ENCODE data around the gene AP5Z1.
"Not testable (repeated sequence)": the region's sequence is repeated elsewhere in the genome, so short reads cannot be mapped to it uniquely, and the experiment has no call there.

AP5Z1 gene

GRCh38 chr7:4800926-4801838 is 25.8 kb downstream of the AP5Z1 start:
- H3K27ac ChIP-seq (ENCODE audit: low read length) = no peak overlapping the region
- TF ChIP-seq CTCF (IDR thresholded peaks at IDR 0.05; ENCODE audit: borderline replicate concordance, extremely low read depth, low read length, poor library complexity, severe bottlenecking) (no peak), EZH2 (IDR thresholded peaks at IDR 0.05; ENCODE audit: borderline replicate concordance, low read depth, low read length, severe bottlenecking) (no peak)
- H3K27me3 ChIP-seq (ENCODE audit: insufficient read depth, low read length, poor library complexity) = no peaks in the 10 kb centered on the region
- H3K4me2 ChIP-seq (ENCODE audit: insufficient read depth, low read length) = no peak overlapping the region
- H4K20me1 ChIP-seq (ENCODE audit: insufficient read depth, low read length) = no peaks in the 10 kb centered on the region
- no peaks in the 10 kb centered on the region for H3K4me1 ChIP-seq (ENCODE audit: insufficient read depth, low read length)
- no peaks in the 10 kb centered on the region for H3K36me3 ChIP-seq (ENCODE audit: insufficient read depth, low read length)
- no peak overlapping the region for H2AFZ ChIP-seq (ENCODE audit: low read depth, low read length)
- ATAC-seq (ENCODE audit: insufficient read depth, low read depth) (no peak), DNase-seq (no peak)
- no peak overlapping the region for H3K9ac ChIP-seq (ENCODE audit: low read depth, low read length)
- H3K79me2 ChIP-seq (ENCODE audit: insufficient read depth, low read length) = no peaks in the 10 kb centered on the region
- H3K4me3 ChIP-seq (ENCODE audit: low read depth in 1 of 2, low read length in 2 of 2) = no peak overlapping the region
- no peaks in the 10 kb centered on the region for H3K9me3 ChIP-seq (ENCODE audit: insufficient read depth, low read length, severe bottlenecking)

GRCh38 chr7:4801839-4802231 is 26.4 kb downstream of the AP5Z1 start:
- Histone ChIP-seq H3K27me3 (ENCODE audit: insufficient read depth, low read length, poor library complexity) (no peaks in the 10 kb centered on the region), H3K27ac (ENCODE audit: low read length) (no peak overlapping the region), H3K9ac (ENCODE audit: low read depth, low read length) (no peak overlapping the region), H3K36me3 (ENCODE audit: insufficient read depth, low read length) (no peaks in the 10 kb centered on the region), H3K79me2 (ENCODE audit: insufficient read depth, low read length) (no peaks in the 10 kb centered on the region), H3K4me1 (ENCODE audit: insufficient read depth, low read length) (no peaks in the 10 kb centered on the region), H3K4me2 (ENCODE audit: insufficient read depth, low read length) (no peak overlapping the region), H2AFZ (ENCODE audit: low read depth, low read length) (no peak overlapping the region), H3K4me3 (ENCODE audit: low read depth in 1 of 2, low read length in 2 of 2) (no peak overlapping the region), H4K20me1 (ENCODE audit: insufficient read depth, low read length) (no peaks in the 10 kb centered on the region), H3K9me3 (ENCODE audit: insufficient read depth, low read length, severe bottlenecking) (no peaks in the 10 kb centered on the region)
- DNase-seq = no peak
- TF ChIP-seq CTCF (IDR thresholded peaks at IDR 0.05; ENCODE audit: borderline replicate concordance, extremely low read depth, low read length, poor library complexity, severe bottlenecking) = no peak
- no peak for TF ChIP-seq EZH2 (IDR thresholded peaks at IDR 0.05; ENCODE audit: borderline replicate concordance, low read depth, low read length, severe bottlenecking)
- no peak for ATAC-seq (ENCODE audit: insufficient read depth, low read depth)

- not testable (repeated sequence) for H3K36me3 ChIP-seq (ENCODE audit: insufficient read depth, low read length); H3K27me3 ChIP-seq (ENCODE audit: insufficient read depth, low read length, poor library complexity); H3K4me1 ChIP-seq (ENCODE audit: insufficient read depth, low read length); H3K9me3 ChIP-seq (ENCODE audit: insufficient read depth, low read length, severe bottlenecking); H3K4me3 ChIP-seq (ENCODE audit: low read depth in 1 of 2, low read length in 2 of 2); H2AFZ ChIP-seq (ENCODE audit: low read depth, low read length); H3K4me2 ChIP-seq (ENCODE audit: insufficient read depth, low read length); H3K79me2 ChIP-seq (ENCODE audit: insufficient read depth, low read length); H3K27ac ChIP-seq (ENCODE audit: low read length); DNase-seq; H3K9ac ChIP-seq (ENCODE audit: low read depth, low read length); H4K20me1 ChIP-seq (ENCODE audit: insufficient read depth, low read length); ATAC-seq (ENCODE audit: insufficient read depth, low read depth)
Observed at GRCh38 chr7:4802577-4802976, 27.2 kb downstream of the AP5Z1 start.

GRCh38 chr7:4803397-4804241 is 28.2 kb downstream of the AP5Z1 start:
- Histone ChIP-seq H3K4me2 (ENCODE audit: insufficient read depth, low read length) (no peak overlapping the region), H3K9ac (ENCODE audit: low read depth, low read length) (no peak overlapping the region), H4K20me1 (ENCODE audit: insufficient read depth, low read length) (no peaks in the 10 kb centered on the region)

More at GRCh38 chr7:4803397-4804241, 28.2 kb downstream of the AP5Z1 start:
- H3K79me2 ChIP-seq (ENCODE audit: insufficient read depth, low read length) = no peaks in the 10 kb centered on the region
- no peak overlapping the region for H2AFZ ChIP-seq (ENCODE audit: low read depth, low read length)
- no peaks in the 10 kb centered on the region for H3K4me1 ChIP-seq (ENCODE audit: insufficient read depth, low read length)
- no peak for ATAC-seq (ENCODE audit: insufficient read depth, low read depth)
- TF ChIP-seq CTCF (IDR thresholded peaks at IDR 0.05; ENCODE audit: borderline replicate concordance, extremely low read depth, low read length, poor library complexity, severe bottlenecking) = no peak
- no peak for TF ChIP-seq EZH2 (IDR thresholded peaks at IDR 0.05; ENCODE audit: borderline replicate concordance, low read depth, low read length, severe bottlenecking)
- H3K27me3 ChIP-seq (ENCODE audit: insufficient read depth, low read length, poor library complexity) = no peaks in the 10 kb centered on the region
- H3K27ac ChIP-seq (ENCODE audit: low read length) = no peak overlapping the region
- DNase-seq = no peak
- H3K9me3 ChIP-seq (ENCODE audit: insufficient read depth, low read length, severe bottlenecking) = no peaks in the 10 kb centered on the region
- H3K36me3 ChIP-seq (ENCODE audit: insufficient read depth, low read length) = no peaks in the 10 kb centered on the region
- no peak overlapping the region for H3K4me3 ChIP-seq (ENCODE audit: low read depth in 1 of 2, low read length in 2 of 2)

Measured in DND-41 (cell line).